ENCODE data around the gene DLG2.

DNA sequence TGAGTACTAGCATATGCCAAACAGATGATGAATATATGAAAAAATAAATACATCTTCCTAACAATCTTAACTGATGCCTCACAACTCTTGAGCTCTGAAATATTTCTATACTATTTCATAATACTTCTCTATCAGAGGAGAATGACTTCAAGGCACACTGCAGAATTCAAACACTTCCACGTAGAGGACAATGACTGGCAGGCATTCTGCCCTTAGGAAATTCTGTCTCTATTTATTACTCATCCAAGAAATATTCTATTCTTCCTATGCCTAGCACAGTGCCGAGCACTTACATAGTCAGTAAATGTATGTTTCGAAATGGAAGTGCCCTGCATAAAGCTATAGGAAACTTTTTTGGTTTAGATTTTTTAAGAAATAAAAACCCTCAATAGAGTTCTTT lies 809.1 kb downstream of the DLG2 start:
- TF ChIP-seq, protein P1, sequence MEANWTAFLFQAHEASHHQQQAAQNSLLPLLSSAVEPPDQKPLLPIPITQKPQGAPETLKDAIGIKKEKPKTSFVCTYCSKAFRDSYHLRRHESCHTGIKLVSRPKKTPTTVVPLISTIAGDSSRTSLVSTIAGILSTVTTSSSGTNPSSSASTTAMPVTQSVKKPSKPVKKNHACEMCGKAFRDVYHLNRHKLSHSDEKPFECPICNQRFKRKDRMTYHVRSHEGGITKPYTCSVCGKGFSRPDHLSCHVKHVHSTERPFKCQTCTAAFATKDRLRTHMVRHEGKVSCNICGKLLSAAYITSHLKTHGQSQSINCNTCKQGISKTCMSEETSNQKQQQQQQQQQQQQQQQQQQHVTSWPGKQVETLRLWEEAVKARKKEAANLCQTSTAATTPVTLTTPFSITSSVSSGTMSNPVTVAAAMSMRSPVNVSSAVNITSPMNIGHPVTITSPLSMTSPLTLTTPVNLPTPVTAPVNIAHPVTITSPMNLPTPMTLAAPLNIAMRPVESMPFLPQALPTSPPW (CRISPR knock-in tag; IDR thresholded peaks at IDR 0.05), result no peak
- no peak for TF ChIP-seq CREB1 (IDR thresholded peaks at IDR 0.05)
- no peak for TF ChIP-seq CREB1 (CRISPR knock-in tag; IDR thresholded peaks at IDR 0.05)
- TF ChIP-seq, protein P2, sequence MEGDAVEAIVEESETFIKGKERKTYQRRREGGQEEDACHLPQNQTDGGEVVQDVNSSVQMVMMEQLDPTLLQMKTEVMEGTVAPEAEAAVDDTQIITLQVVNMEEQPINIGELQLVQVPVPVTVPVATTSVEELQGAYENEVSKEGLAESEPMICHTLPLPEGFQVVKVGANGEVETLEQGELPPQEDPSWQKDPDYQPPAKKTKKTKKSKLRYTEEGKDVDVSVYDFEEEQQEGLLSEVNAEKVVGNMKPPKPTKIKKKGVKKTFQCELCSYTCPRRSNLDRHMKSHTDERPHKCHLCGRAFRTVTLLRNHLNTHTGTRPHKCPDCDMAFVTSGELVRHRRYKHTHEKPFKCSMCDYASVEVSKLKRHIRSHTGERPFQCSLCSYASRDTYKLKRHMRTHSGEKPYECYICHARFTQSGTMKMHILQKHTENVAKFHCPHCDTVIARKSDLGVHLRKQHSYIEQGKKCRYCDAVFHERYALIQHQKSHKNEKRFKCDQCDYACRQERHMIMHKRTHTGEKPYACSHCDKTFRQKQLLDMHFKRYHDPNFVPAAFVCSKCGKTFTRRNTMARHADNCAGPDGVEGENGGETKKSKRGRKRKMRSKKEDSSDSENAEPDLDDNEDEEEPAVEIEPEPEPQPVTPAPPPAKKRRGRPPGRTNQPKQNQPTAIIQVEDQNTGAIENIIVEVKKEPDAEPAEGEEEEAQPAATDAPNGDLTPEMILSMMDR (IDR thresholded peaks at IDR 0.05 in 2 of 3, conservative IDR thresholded peaks at IDR 0.05 in 1 of 3; ENCODE audit: insufficient read depth in 2 of 3, low read depth in 1 of 3, low read length in 3 of 3), result no peak
- TF ChIP-seq, protein P3, sequence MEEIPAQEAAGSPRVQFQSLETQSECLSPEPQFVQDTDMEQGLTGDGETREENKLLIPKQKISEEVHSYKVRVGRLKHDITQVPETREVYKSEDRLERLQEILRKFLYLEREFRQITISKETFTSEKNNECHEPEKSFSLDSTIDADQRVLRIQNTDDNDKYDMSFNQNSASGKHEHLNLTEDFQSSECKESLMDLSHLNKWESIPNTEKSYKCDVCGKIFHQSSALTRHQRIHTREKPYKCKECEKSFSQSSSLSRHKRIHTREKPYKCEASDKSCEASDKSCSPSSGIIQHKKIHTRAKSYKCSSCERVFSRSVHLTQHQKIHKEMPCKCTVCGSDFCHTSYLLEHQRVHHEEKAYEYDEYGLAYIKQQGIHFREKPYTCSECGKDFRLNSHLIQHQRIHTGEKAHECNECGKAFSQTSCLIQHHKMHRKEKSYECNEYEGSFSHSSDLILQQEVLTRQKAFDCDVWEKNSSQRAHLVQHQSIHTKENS (CRISPR knock-in tag; IDR thresholded peaks at IDR 0.05), result no peak
- TF ChIP-seq, protein P4, sequence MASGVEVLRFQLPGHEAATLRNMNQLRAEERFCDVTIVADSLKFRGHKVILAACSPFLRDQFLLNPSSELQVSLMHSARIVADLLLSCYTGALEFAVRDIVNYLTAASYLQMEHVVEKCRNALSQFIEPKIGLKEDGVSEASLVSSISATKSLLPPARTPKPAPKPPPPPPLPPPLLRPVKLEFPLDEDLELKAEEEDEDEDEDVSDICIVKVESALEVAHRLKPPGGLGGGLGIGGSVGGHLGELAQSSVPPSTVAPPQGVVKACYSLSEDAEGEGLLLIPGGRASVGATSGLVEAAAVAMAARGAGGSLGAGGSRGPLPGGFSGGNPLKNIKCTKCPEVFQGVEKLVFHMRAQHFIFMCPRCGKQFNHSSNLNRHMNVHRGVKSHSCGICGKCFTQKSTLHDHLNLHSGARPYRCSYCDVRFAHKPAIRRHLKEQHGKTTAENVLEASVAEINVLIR (CRISPR knock-in tag; IDR thresholded peaks at IDR 0.05), result no peak
- TF ChIP-seq, protein P5, sequence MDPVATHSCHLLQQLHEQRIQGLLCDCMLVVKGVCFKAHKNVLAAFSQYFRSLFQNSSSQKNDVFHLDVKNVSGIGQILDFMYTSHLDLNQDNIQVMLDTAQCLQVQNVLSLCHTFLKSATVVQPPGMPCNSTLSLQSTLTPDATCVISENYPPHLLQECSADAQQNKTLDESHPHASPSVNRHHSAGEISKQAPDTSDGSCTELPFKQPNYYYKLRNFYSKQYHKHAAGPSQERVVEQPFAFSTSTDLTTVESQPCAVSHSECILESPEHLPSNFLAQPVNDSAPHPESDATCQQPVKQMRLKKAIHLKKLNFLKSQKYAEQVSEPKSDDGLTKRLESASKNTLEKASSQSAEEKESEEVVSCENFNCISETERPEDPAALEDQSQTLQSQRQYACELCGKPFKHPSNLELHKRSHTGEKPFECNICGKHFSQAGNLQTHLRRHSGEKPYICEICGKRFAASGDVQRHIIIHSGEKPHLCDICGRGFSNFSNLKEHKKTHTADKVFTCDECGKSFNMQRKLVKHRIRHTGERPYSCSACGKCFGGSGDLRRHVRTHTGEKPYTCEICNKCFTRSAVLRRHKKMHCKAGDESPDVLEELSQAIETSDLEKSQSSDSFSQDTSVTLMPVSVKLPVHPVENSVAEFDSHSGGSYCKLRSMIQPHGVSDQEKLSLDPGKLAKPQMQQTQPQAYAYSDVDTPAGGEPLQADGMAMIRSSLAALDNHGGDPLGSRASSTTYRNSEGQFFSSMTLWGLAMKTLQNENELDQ (CRISPR knock-in tag; IDR thresholded peaks at IDR 0.05; ENCODE audit: borderline replicate concordance), result no peak
- no peak for TF ChIP-seq ATF1 (CRISPR knock-in tag; IDR thresholded peaks at IDR 0.05)
- no peak for TF ChIP-seq ATF1 (tag; IDR thresholded peaks at IDR 0.05)
- TF ChIP-seq, protein P6, sequence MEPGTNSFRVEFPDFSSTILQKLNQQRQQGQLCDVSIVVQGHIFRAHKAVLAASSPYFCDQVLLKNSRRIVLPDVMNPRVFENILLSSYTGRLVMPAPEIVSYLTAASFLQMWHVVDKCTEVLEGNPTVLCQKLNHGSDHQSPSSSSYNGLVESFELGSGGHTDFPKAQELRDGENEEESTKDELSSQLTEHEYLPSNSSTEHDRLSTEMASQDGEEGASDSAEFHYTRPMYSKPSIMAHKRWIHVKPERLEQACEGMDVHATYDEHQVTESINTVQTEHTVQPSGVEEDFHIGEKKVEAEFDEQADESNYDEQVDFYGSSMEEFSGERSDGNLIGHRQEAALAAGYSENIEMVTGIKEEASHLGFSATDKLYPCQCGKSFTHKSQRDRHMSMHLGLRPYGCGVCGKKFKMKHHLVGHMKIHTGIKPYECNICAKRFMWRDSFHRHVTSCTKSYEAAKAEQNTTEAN (CRISPR knock-in tag; IDR thresholded peaks at IDR 0.05), result no peak
- TF ChIP-seq HMG20A (CRISPR knock-in tag; conservative IDR thresholded peaks at IDR 0.05), result no peak

All from K562 (cell line).